Liver (tissue), 9 donors: Measurements from ENCODE around the gene CYB5R4. TPM values are rescaled to one million over a fixed set of nuclear protein-coding genes. Genes with fewer than 3 reads are reported as not detected.

ENCODE experiments used
- DNase-seq: peaks from one replicate; pipeline ENCODE4 v3.0.0-alpha.2; 2017; ENCODE audit warnings: low spot score
- H3K27ac ChIP-seq, 2 donors: one replicate each; pipeline ENCODE4 v1.7.0; 2013; ENCODE audit warnings: inconsistent platforms in 2 of 2, low read length in 2 of 2, control low read depth in 1 of 2, low read depth in 1 of 2, mild to moderate bottlenecking in 1 of 2
- H3K27me3 ChIP-seq, 4 donors: one replicate each; pipeline versions ENCODE4 v1.6.1 to v1.7.0; 2013; ENCODE audit warnings: low read length in 3 of 4, inconsistent platforms in 1 of 4, mild to moderate bottlenecking in 1 of 4, moderate library complexity in 1 of 4; ENCODE audit not compliant: control insufficient read depth in 4 of 4, insufficient read depth in 4 of 4
- H3K36me3 ChIP-seq, 4 donors: one replicate each; pipeline versions ENCODE4 v1.6.1 to v1.7.0; 2013; ENCODE audit warnings: low read length in 3 of 4, mild to moderate bottlenecking in 3 of 4, low read depth in 1 of 4, moderate library complexity in 1 of 4; ENCODE audit not compliant: control insufficient read depth in 4 of 4, insufficient read depth in 3 of 4
- H3K4me1 ChIP-seq, 4 donors: one replicate each; pipeline versions ENCODE4 v1.6.1 to v1.7.0; 2013; ENCODE audit warnings: low read length in 3 of 4, mild to moderate bottlenecking in 3 of 4, moderate library complexity in 1 of 4; ENCODE audit not compliant: control insufficient read depth in 4 of 4, insufficient read depth in 4 of 4
- H3K4me3 ChIP-seq, 3 donors: one replicate each; pipeline versions ENCODE4 v1.6.1 to v1.7.0; 2013; ENCODE audit warnings: low read length in 3 of 3, control low read depth in 1 of 3, low read depth in 1 of 3, mild to moderate bottlenecking in 1 of 3
- H3K9ac ChIP-seq, 2 donors: one replicate each; pipeline ENCODE4 v1.7.0; 2013; ENCODE audit warnings: low read length in 2 of 2, mild to moderate bottlenecking in 2 of 2, moderate library complexity in 2 of 2, control low read depth in 1 of 2, low read depth in 1 of 2
- H3K9me3 ChIP-seq, 4 donors: one replicate each; pipeline versions ENCODE4 v1.6.1 to v1.7.0; 2013; ENCODE audit warnings: low read length in 3 of 4; ENCODE audit not compliant: control insufficient read depth in 4 of 4
- ATF3 ChIP-seq: IDR thresholded peaks from 2 replicates; pipeline ENCODE4 v1.6.1; 2016; ENCODE audit warnings: antibody characterized with exemption
- CTCF ChIP-seq: fragments of 150-350 bp; IDR thresholded peaks from 2 replicates; pipeline ENCODE4 v1.5.1; 2017; ENCODE audit warnings: improper control_type of control experiment, low read depth, low read length; ENCODE audit not compliant: missing input control
- EGR1 ChIP-seq, 2 donors: IDR thresholded peaks; 2 replicates each; pipeline ENCODE4 v1.6.1; 2016 to 2018; ENCODE audit warnings: antibody characterized with exemption in 2 of 2, low read depth in 2 of 2
- FOXA1 ChIP-seq: IDR thresholded peaks from 2 replicates; pipeline ENCODE4 v1.6.1; 2016; ENCODE audit warnings: antibody characterized with exemption
- FOXA2 ChIP-seq: IDR thresholded peaks from 2 replicates; pipeline ENCODE4 v1.6.1; 2016; ENCODE audit warnings: antibody characterized with exemption
- GABPA ChIP-seq, 2 donors: IDR thresholded peaks in 1 of 2; conservative IDR thresholded peaks in 1 of 2; 2 replicates each; pipeline ENCODE4 v1.6.1; 2016; ENCODE audit warnings: antibody characterized with exemption in 2 of 2, mild to moderate bottlenecking in 1 of 2, moderate library complexity in 1 of 2
- HNF4A ChIP-seq, 2 donors: conservative IDR thresholded peaks; 2 replicates each; pipeline ENCODE4 v1.6.1; 2016; ENCODE audit warnings: antibody characterized with exemption in 2 of 2, mild to moderate bottlenecking in 2 of 2
- HNF4G ChIP-seq: IDR thresholded peaks from 2 replicates; pipeline ENCODE4 v1.6.1; 2016; ENCODE audit warnings: antibody characterized with exemption
- JUND ChIP-seq, 2 donors: IDR thresholded peaks; 2 replicates each; pipeline ENCODE4 v1.6.1; 2016; ENCODE audit warnings: antibody characterized with exemption in 2 of 2
- MAX ChIP-seq: IDR thresholded peaks from 2 replicates; pipeline ENCODE4 v1.6.1; 2016; ENCODE audit warnings: antibody characterized with exemption
- NR2F2 ChIP-seq: IDR thresholded peaks from 2 replicates; pipeline ENCODE4 v1.6.1; 2016; ENCODE audit warnings: antibody characterized with exemption
- RXRA ChIP-seq, 2 donors: IDR thresholded peaks; 2 replicates each; pipeline ENCODE4 v1.6.1; 2017 to 2018; ENCODE audit warnings: antibody characterized with exemption in 2 of 2, mild to moderate bottlenecking in 1 of 2
- TAF1 ChIP-seq: conservative IDR thresholded peaks from 2 replicates; pipeline ENCODE4 v1.6.1; 2016; ENCODE audit warnings: antibody characterized with exemption, mild to moderate bottlenecking
- YY1 ChIP-seq: IDR thresholded peaks from 2 replicates; pipeline ENCODE4 v1.6.1; 2016; ENCODE audit warnings: antibody characterized with exemption, mild to moderate bottlenecking
- ZBTB33 ChIP-seq: IDR thresholded peaks from 2 replicates; pipeline ENCODE4 v1.6.1; 2016; ENCODE audit warnings: antibody characterized with exemption
- WGBS: extraction: QIAGEN DNeasy Blood & Tissue Kit; methylation state at CpG from one replicate; pipeline ENCODE4 v1.1.7; 2013; 5-methylcytosine and 5-hydroxymethylcytosine counted together
- polyA plus RNA-seq, 2 donors: library from polyadenylated mRNA; stranded (reverse) in 1 of 2; unstranded in 1 of 2; fragments of 200-250 nt in 1 of 2; fragments of >200 nt in 1 of 2; fragmentation: Nextera tagmentation in 1 of 2; extraction: Ambion mirVana in 1 of 2; gene quantifications; one replicate each; pipeline versions ENCODE4 v1.2.1 to v1.2.3, GENCODE V29; 2013 to 2015
- total RNA-seq, 2 donors: library from RNA; depleted of rRNA; stranded (reverse); fragments of >200 nt; gene quantifications; one replicate each; pipeline ENCODE4 v1.2.3, GENCODE V29; 2014
- donor health status: healthy.
- donor health status: healthy.
- donor health status: healthy.
- donor health status: healthy.
- donor health status: healthy.

The CYB5R4 gene
- total and polyA plus RNA-seq, 4 donors, result 3.4 to 7.8 (median 5.4) TPM

- no peak for TF ChIP-seq ZBTB33
- no peak for TF ChIP-seq EGR1 (IDR thresholded peaks at IDR 0.05; ENCODE audit: low read depth in 2 of 2)
- no peak for TF ChIP-seq NR2F2
Observed at GRCh38 chr6:83952830-83953229, 93.3 kb downstream of the CYB5R4 start (continued).

- Histone ChIP-seq H3K27ac (no peak overlapping the region), H3K4me3 (no peak overlapping the region), H3K36me3 (peaks cover 0 to 6% (median 2%) of the 10 kb centered on the region in 4 donors), H3K27me3 (no peaks in the 10 kb centered on the region), H3K9me3 (no peaks in the 10 kb centered on the region), H3K9ac (no peak overlapping the region), H3K4me1 (no peaks in the 10 kb centered on the region)
- no peak for DNase-seq
- no peak for TF ChIP-seq NR2F2
- no peak for TF ChIP-seq ATF3
- TF ChIP-seq ZBTB33, result no peak
- no peak for TF ChIP-seq FOXA1
- TF ChIP-seq MAX, result no peak
- no peak for TF ChIP-seq FOXA2
- TF ChIP-seq HNF4G, result no peak
- TF ChIP-seq YY1, result no peak
- TF ChIP-seq GABPA (IDR thresholded peaks at IDR 0.05 in 1 of 2, conservative IDR thresholded peaks at IDR 0.05 in 1 of 2), result no peak
- TF ChIP-seq JUND (IDR thresholded peaks at IDR 0.05), result no peak
- no peak for TF ChIP-seq RXRA (IDR thresholded peaks at IDR 0.05)
- no peak for TF ChIP-seq CTCF
- TF ChIP-seq TAF1, result no peak
- no peak for TF ChIP-seq HNF4A (conservative IDR thresholded peaks at IDR 0.05)
- WGBS, result 80% methylated on average over 2 of the region's 2 CpGs
Observed at GRCh38 chr6:83954371-83954770, 94.9 kb downstream of the CYB5R4 start.

- Histone ChIP-seq H3K27me3 (no peaks in the 10 kb centered on the region), H3K9ac (no peak overlapping the region), H3K36me3 (peaks cover 2 to 21% (median 14%) of the 10 kb centered on the region in 4 donors), H3K4me1 (no peaks in the 10 kb centered on the region), H3K4me3 (no peak overlapping the region), H3K27ac (no peak overlapping the region), H3K9me3 (no peaks in the 10 kb centered on the region)
- no peak for TF ChIP-seq YY1
- WGBS, result 87% methylated on average over 3 of the region's 3 CpGs
- no peak for DNase-seq
Observed at GRCh38 chr6:83958241-83958685, 98.8 kb downstream of the CYB5R4 start.
